Mucosa of stomach (tissue), 1 donor: ENCODE measurements around the gene AOC3.
"Not testable (repeated sequence)": the region's sequence is repeated elsewhere in the genome, so short reads cannot be mapped to it uniquely, and the experiment has no call there.

ENCODE experiments used
- H3K27me3 ChIP-seq: one replicate; pipeline ENCODE4 v1.7.0; 2013; ENCODE audit warnings: mild to moderate bottlenecking, low read length; ENCODE audit not compliant: control insufficient read depth, insufficient read depth
- H3K36me3 ChIP-seq: one replicate; pipeline ENCODE4 v1.7.0; 2013; ENCODE audit warnings: low read length; ENCODE audit not compliant: control insufficient read depth, insufficient read depth
- H3K4me1 ChIP-seq: one replicate; pipeline ENCODE4 v1.7.0; 2013; ENCODE audit warnings: mild to moderate bottlenecking, low read length; ENCODE audit not compliant: control insufficient read depth, insufficient read depth
- H3K4me3 ChIP-seq: one replicate; pipeline ENCODE4 v1.7.0; 2013; ENCODE audit warnings: low read length
- H3K9ac ChIP-seq: one replicate; pipeline ENCODE4 v1.7.0; 2013; ENCODE audit warnings: mild to moderate bottlenecking, low read length, moderate library complexity
- H3K9me3 ChIP-seq: one replicate; pipeline ENCODE4 v1.7.0; 2013; ENCODE audit warnings: mild to moderate bottlenecking, low read length, moderate library complexity; ENCODE audit not compliant: control insufficient read depth
- donor health status: Pancreatic carcinoma.

AOC3 gene

GRCh38 chr17:42877037-42877436, 26.0 kb downstream of the AOC3 start:
- H3K9ac ChIP-seq, result no peak overlapping the region

GRCh38 chr17:42878123-42878880, 27.3 kb downstream of the AOC3 start:
- no peaks in the 10 kb centered on the region for H3K9me3 ChIP-seq
- no peak overlapping the region for H3K9ac ChIP-seq
- no peaks in the 10 kb centered on the region for H3K36me3 ChIP-seq
- no peak overlapping the region for H3K4me3 ChIP-seq
- H3K4me1 ChIP-seq, result no peaks in the 10 kb centered on the region
- peaks cover 12% of the 10 kb centered on the region for H3K27me3 ChIP-seq

More at GRCh38 chr17:42877037-42877436, 26.0 kb downstream of the AOC3 start:
- H3K4me3 ChIP-seq, result no peak overlapping the region
- H3K36me3 ChIP-seq, result no peaks in the 10 kb centered on the region
- H3K27me3 ChIP-seq, result peaks cover 12% of the 10 kb centered on the region
- H3K9me3 ChIP-seq, result no peaks in the 10 kb centered on the region
- no peaks in the 10 kb centered on the region for H3K4me1 ChIP-seq

GRCh38 chr17:42878924-42879595, 28.1 kb downstream of the AOC3 start:
- Histone ChIP-seq H3K27me3 (peaks cover 12% of the 10 kb centered on the region), H3K4me1 (no peaks in the 10 kb centered on the region), H3K9ac (no peak overlapping the region), H3K36me3 (no peaks in the 10 kb centered on the region), H3K9me3 (no peaks in the 10 kb centered on the region), H3K4me3 (no peak overlapping the region)

- no peaks in the 10 kb centered on the region for H3K4me1 ChIP-seq
- no peak overlapping the region for H3K9ac ChIP-seq
- H3K9me3 ChIP-seq, result no peaks in the 10 kb centered on the region
- H3K4me3 ChIP-seq, result no peak overlapping the region
- no peaks in the 10 kb centered on the region for H3K36me3 ChIP-seq
- peaks cover 12% of the 10 kb centered on the region for H3K27me3 ChIP-seq
These were observed 28.6 kb downstream of the AOC3 start for GRCh38 chr17:42879596-42879985.

GRCh38 chr17:42880776-42881310, 29.8 kb downstream of the AOC3 start:
- Histone ChIP-seq H3K4me1 (no peaks in the 10 kb centered on the region), H3K9me3 (no peaks in the 10 kb centered on the region), H3K9ac (no peak overlapping the region)

GRCh38 chr17:42881706-42882105, 30.7 kb downstream of the AOC3 start:
- not testable (repeated sequence) for H3K4me1 ChIP-seq, H3K4me3 ChIP-seq, H3K9ac ChIP-seq, H3K9me3 ChIP-seq, H3K36me3 ChIP-seq
- H3K27me3 ChIP-seq, result peaks cover 16% of the 10 kb centered on the region

More at GRCh38 chr17:42880776-42881310, 29.8 kb downstream of the AOC3 start:
- peaks cover 16% of the 10 kb centered on the region for H3K27me3 ChIP-seq
- no peak overlapping the region for H3K4me3 ChIP-seq
- no peaks in the 10 kb centered on the region for H3K36me3 ChIP-seq

- H3K9ac ChIP-seq, result no peak overlapping the region
- H3K4me1 ChIP-seq, result no peaks in the 10 kb centered on the region
- peaks cover 16% of the 10 kb centered on the region for H3K27me3 ChIP-seq
- H3K9me3 ChIP-seq, result no peaks in the 10 kb centered on the region
- H3K4me3 ChIP-seq, result no peak overlapping the region
- H3K36me3 ChIP-seq, result no peaks in the 10 kb centered on the region
These were observed 31.2 kb downstream of the AOC3 start for GRCh38 chr17:42882166-42882565.

- Histone ChIP-seq H3K36me3 (no peaks in the 10 kb centered on the region), H3K27me3 (peaks cover 4% of the 10 kb centered on the region), H3K4me3 (no peak overlapping the region), H3K9me3 (no peaks in the 10 kb centered on the region), H3K9ac (no peak overlapping the region), H3K4me1 (no peaks in the 10 kb centered on the region)
These were observed 33.0 kb downstream of the AOC3 start for GRCh38 chr17:42883802-42884558.

- not testable (repeated sequence) for H3K27me3 ChIP-seq, H3K36me3 ChIP-seq, H3K9me3 ChIP-seq, H3K4me1 ChIP-seq, H3K9ac ChIP-seq, H3K4me3 ChIP-seq
These were observed 34.8 kb downstream of the AOC3 start for GRCh38 chr17:42885806-42886205.

- H3K9me3 ChIP-seq, result no peaks in the 10 kb centered on the region
- peaks cover 3% of the 10 kb centered on the region for H3K4me1 ChIP-seq
- H3K27me3 ChIP-seq, result peaks cover 4% of the 10 kb centered on the region
- H3K4me3 ChIP-seq, result no peak overlapping the region
- H3K9ac ChIP-seq, result no peak overlapping the region
- H3K36me3 ChIP-seq, result no peaks in the 10 kb centered on the region
These were observed 35.5 kb downstream of the AOC3 start for GRCh38 chr17:42886283-42887176.

- Histone ChIP-seq H3K9me3 (no peaks in the 10 kb centered on the region), H3K4me1 (peaks cover 27% of the 10 kb centered on the region), H3K9ac (no peak overlapping the region), H3K4me3 (no peak overlapping the region), H3K27me3 (peaks cover 3% of the 10 kb centered on the region), H3K36me3 (no peaks in the 10 kb centered on the region)
These were observed 38.8 kb downstream of the AOC3 start for GRCh38 chr17:42889809-42890208.
